Measurements from ENCODE around the gene PNLIPRP2.

The PNLIPRP2 gene

DNA sequence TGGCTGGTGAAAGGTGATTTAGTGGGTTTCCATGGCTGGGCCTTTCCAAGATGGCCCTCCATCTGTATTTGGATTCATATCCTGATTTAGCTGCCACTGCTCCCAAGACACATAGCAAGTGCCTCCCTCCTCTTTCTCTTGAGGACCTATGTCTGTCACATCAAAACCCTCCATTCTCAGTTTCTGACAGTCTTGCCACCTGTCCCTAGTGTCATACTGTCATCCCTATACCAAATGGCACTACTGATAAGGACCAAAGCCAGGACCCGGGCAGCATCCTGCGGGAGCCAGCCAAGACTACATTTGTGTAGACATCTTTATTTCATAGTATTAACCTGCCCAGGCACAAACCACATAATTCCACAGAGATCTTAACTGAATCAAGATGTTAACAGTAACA is 34.8 kb downstream of the PNLIPRP2 start:
- DNase-seq (ENCODE audit: low read depth) = no peak

DNA sequence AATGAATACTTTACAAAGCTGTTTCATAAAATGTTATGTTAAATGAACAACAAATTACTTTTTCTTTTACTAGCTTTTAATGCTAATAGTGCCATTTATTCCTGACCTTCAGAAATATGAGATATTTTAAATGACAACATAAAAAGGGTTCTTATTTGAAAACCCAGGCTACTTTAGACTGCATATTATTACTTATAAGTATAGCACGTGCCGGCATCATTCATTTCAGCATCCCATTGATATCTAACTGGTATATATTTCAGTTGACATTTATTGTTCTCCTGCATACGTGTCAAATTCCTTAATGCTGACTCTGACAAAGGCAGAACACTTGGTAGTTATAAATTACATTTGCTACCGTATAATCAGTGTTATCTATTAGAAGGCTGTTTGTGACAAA is 35.3 kb downstream of the PNLIPRP2 start:
- DNase-seq (ENCODE audit: low read depth) = no peak

DNA sequence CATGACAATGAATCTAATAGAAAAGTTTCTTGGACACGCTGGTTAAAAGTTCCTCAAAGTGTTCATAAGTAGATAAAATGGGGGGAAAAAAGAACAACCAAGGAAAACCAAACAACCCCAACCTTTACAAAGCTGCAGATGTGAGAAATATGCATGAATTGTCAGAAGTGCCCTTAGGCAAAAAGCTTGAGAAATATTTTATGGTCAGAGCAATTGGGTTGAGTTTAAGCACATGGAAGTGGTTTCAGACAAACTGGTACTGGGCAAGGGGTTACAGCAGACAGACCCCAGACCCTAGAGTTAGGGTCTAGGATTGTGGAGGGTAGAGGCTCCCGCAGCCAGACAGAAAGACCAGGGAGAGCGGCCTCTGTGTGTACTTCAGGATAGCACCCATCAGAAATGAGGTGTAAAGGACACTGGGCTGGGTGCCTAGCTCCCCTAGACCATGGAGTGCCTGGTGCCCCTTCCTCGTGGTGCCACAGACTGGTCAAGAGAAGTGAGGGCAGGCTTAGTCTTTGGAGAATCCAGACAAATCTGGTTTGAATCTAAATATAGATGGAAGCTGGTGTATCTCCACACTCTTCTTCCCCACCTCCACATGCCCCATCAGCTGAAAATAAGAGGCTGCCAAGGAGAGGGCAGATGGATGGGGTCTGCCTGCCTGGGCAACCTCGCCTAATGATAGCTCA is 37.3 kb downstream of the PNLIPRP2 start:
- DNase-seq (ENCODE audit: low read depth) = no peak

DNA sequence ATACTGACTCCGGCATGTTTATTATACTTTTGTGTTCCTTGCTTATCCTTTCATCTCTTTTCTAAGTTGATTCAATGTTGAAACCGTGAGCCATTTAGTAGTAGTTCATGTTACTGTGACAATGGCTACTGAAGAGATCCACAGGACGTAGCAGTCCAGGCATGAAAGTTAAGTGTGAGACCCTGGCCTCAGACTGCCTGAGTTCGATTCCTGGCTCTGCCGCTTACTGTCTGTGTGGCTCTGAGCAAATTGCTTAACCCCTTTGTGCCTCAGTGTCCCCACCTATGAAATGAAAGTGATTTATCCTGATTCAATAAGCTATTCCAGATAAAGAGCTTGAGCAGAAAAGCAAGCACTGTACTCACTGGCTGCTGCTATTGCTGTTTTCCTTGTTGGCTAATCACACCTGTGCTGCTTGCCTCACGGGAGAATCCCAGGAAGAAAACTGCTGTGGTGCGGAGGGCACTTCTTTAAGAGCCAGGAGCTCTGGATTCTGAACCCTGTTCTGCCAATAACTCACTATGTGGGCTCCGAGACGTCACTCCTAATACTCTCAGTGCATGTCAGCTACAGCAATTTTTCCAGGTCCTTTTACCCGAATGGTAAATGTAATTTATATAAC is 38.4 kb downstream of the PNLIPRP2 start:
- DNase-seq (ENCODE audit: low read depth) = no peak

DNA sequence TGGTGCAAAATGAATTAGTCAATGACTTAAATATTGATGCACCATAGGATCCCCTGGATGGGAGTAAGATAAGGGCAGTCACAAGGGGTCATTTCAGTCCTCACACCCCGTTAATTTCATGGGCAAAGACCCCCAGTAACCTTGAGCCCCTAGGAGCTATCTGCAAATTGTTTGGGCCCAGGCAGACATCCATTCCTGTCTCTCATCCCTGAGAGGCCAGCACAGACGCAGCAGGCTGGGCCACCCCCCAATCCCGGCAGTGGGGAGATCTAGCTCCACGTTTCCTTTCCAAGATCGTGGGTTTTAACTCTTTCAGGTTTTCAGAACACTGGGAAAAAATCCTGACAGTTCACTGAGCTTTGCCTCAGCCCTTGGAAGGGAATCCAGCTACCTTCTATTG is 40.1 kb downstream of the PNLIPRP2 start:
- DNase-seq (ENCODE audit: low read depth) = no peak

DNA sequence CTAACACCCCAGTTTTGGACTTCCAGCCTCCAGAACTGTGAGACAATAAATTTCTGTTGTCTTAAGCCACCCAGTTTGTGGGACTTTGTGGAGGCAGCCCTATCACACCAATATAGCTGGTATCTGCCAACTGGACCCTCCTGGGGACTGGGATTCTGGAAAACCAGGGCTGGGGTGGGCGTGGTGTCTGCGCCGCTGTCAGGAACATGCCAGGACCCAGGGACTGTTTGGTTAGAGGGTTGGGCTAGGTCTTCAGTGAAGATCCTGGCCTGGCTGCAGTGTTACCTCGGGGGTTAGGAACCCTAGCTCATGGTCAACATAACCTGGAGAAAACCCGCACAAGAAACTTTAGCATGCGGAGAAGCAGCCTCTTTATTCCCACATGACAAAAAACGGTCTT is 42.6 kb downstream of the PNLIPRP2 start:
- no peak for DNase-seq (ENCODE audit: low read depth)

DNA sequence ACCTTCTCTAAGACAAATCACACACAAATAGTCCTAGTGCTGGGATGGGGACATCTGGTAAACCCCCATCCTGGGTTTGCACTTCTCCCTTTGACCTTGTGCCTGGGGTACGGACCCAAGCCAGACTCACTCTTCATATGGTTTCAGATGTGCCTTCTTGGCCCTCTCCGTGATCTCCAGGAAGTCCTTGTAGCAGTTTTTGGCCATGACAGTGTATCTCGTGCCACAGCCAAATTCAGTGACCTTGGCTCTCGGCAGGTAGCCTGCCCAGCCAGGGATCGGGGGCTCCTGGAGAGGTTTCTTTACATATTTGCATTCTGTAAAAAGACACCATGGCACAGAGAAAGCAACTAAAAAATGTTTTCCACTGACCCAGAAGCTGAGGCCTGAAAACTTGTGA is 43.9 kb downstream of the PNLIPRP2 start:
- no peak for DNase-seq (ENCODE audit: low read depth)

DNA sequence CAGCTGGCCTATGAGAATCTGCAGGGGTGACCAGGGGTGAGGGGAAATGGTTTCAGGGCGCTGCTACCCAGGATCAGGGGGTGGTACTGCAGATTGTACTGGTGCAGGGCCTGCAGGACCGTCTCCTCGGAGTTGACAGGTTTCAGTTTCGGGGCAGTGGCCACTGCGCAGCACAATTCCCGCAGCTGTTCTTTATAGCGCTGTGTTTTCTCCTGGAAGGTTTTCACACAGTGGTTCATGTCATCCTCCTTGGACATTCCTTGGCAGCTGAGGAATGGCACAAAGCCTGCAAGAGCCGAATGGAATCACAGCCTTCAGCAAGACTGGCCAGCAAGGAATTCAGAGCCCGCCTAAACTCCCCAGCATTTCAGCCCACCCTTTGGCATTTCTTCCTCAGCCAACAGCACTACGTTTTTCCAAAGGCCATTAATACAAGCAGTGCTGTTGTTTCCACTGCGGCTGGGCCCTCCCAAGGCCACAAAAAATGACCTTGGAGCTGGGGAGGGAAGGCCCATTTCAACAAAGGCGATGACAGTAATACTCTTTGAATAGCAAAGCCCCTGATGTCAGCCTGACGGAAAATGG is 44.9 kb downstream of the PNLIPRP2 start:
- no peak for DNase-seq (ENCODE audit: low read depth)

DNA sequence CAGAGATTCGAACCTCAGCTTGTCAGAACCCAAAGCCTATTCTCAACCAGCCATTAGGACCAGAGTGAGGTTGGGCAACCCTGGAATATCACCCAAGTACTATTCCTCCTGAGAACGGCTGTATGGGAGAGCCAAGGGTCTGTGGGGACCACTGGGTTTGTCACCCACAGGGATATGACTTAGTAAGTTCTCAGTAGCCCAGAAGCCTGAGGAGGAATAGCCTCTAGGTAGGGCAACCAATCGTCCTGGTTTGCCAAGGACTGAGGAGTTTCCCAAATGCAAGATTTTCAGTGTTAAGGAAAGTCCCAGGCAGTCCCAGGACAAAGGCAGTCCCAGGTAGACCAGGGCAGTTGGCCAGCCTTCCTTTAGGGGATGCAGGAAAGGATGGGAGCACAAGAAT is 46.7 kb downstream of the PNLIPRP2 start:
- DNase-seq (ENCODE audit: low read depth) = no peak

DNA sequence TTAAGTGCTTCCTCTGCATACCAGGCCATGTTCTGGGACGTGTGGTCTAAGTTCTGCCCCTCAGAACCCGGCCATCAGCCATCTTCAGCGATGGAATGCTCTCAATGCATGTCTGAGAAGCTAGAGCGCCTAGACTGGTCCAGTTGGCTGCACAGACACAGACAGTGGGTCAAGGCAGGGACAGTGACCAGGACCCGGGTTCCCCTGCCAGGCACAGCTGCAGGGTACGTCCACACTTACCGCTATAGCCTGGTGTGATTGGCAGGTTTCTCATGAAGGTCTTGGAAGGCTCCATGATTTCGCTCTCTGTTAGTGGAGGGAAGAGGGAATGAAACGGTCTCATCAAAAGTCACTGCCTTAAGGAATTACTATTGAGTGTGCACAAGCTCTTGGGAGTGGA is 47.3 kb downstream of the PNLIPRP2 start:
- no peak for DNase-seq (ENCODE audit: low read depth)

DNA sequence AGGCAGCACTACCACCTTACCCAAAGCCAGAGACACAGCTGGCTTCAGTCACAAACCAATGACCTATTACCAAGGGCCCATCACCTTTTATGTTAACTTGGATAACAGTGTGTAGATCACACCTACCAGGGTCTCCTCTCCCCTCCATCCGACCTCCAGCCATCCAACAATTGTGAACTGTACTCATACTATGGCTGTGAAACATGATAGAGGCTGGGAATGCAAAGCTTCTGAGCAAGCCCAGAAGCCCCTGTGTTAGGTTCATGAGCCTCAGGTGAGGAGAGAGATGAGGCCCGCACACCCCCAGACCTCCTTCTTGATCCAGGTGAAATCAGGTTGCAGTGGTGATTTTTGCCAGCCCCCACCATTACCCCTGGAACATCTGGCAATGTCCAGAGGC is 47.7 kb downstream of the PNLIPRP2 start:
- DNase-seq (ENCODE audit: low read depth) = no peak

DNA sequence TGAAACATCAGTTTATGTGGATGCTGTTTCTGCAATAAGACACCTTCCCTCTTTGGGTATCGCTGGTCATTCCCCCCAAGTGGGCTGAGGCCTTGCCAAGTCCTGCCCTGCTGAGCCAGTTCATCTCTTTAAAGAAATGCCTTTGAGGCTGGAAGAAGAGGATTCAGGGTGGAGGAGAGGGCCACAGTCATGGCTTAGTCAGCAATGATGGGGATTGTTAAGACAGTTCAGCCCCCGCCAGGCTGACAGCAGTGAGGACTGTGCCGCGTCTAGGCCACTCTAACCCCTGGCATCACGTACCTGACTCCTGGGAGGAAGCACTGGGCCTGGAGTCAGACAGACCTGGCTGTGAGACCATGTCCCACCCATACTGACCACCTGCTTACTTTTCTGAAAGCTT is 48.3 kb downstream of the PNLIPRP2 start:
- DNase-seq (ENCODE audit: low read depth) = no peak

DNA sequence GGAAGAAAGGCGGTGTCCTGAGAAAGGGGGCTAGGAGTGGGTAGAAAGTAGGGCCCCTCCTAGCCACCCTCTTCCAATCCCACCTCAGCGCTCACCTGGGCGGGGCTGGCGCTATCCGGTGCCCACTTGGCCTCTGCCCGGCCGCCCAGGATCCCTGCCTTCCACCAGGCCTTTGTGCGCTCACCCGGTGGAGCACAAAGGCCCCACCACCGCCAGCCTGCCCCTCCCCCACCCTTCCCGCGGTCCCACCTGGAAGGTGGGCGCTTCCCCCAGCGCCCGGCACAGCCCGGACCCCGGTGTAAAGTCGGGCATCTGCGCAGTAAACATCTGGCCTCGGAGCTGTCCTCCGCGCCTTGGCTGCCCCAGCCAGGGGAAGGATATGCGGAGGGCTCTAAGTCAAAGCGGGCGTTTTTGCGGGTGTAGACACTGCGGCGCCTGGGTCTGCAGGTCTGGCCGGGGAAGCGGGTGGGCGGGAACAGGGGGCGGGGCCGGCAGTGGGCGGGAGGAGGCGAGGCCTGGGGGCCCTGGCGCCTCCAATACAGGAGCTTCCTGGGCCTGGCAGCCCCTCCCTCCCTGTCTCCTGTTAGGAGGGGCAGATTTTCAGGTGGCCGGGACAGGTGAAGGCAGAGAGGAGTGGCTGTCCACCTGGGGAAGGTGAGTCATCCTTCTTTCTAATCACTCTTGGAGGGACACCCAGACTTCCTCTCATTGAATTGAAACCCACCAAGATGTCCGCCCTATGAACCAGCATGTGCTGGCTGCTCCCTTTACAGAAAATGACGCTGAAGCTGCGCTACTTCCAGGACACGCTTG is 49.3 kb downstream of the PNLIPRP2 start:
- no peak for DNase-seq (ENCODE audit: low read depth)

DNA sequence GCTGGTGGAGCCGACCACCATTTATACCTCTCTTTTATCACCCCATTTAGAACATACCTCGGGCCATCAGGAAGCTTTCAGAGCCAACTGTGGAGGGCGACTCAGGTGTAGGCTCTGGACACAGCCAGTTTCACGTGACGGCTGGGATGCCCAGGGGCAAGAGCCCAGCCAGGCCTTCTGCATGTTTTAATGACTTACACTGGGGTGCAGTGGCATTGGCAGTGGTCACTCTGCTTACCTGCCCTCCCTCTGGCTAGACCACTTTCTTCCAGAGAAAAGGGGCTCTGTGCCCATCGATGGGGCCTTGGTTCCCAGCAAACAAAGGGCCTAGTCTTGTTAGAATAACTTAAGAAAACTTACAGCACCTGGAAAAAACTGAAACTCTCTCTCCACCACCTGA is 50.0 kb downstream of the PNLIPRP2 start:
- no peak for DNase-seq (ENCODE audit: low read depth)

DNA sequence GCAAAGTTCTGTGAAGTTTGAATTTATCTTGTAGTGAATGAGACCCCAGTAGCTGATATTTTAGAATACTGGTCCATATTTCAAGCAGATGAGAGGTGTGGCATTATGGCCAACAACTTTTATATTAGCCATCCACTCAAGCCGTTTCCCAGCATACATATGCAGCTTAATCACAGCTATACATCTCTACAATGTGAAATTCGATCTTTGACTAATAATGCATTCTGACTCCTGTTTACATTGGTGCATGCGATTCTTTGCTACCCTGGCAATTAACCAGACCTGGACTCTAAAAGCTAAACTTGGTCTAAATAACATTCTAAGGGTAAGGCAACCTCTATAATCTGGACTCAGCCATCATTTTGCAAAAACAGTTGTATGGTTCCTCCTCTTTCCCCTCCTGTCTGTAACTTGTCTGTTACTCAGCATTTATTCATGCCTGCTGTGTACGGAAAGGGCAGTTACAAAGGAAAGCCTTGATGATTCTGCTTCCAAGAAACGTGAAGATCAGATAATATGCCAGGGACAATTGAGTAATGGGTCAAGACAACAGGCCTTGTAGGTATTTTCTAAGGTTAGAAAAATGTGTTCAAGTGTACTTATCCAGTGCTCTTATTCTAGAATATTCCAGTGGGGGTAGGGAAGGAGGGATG is 50.6 kb downstream of the PNLIPRP2 start:
- DNase-seq (ENCODE audit: low read depth) = no peak

DNA sequence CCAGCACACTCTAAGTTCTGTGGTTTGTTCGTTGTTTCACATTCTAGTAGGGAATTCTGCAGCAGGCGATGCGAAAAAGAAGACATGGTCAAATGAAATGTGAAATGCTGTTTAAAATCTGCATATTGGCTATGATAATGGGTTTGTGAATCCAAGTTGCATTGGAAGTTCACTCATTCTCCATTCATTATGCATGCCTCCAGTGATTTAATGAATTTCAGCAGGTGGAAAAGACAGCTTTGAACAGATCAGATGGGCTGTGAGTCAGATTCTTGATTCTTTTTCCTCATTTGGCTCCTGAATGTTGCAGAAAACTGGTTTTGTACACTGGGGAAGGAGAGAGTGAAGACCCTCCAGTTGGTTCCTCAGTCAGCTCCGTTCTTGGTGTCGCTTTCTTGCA is 52.1 kb downstream of the PNLIPRP2 start:
- DNase-seq (ENCODE audit: low read depth) = no peak

DNA sequence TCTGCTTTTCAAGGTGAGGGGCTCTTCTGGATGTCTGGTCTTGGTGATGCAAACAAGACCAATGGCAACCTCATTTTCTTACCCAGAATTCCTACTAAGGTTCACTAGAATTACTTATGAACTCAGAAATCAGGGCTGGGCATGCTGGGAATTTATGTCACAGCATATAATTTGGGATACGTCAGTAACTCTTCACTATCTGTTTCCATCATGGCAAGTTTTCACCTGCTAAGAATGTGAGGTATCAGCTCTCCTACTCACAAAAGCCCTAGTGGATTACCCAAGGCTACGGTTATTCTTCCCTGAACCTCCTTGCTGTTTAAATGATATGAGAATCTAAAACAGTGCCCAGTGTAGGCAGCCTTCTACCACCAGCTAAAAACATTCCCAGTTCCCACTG is 53.1 kb downstream of the PNLIPRP2 start:
- no peak for DNase-seq (ENCODE audit: low read depth)

DNA sequence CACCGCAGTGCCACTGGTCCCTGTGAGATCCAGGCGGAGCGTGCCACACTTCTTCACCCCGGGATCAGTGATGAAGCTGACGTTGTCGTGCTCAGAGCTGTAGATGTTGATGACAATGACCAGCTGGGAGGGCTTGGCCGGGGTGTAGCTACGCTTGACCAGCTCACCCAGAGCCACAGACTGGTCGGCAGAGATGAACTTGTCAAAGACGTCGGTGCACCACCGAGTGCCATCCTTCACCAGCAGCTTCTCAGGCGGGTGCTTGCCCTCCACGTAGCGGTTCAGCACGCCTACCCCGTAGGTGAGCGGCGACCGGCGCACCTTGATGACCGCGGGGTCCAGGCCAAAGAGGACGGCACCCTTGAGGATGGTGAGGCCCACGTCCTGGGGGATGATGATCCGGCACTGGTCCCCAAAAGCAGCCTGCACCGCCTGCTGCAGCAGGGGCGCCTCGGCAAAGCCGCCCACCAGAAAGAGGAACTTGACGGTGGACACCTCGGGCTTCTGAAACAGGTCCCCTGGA is 54.2 kb downstream of the PNLIPRP2 start:
- no peak for DNase-seq (ENCODE audit: low read depth)

DNA sequence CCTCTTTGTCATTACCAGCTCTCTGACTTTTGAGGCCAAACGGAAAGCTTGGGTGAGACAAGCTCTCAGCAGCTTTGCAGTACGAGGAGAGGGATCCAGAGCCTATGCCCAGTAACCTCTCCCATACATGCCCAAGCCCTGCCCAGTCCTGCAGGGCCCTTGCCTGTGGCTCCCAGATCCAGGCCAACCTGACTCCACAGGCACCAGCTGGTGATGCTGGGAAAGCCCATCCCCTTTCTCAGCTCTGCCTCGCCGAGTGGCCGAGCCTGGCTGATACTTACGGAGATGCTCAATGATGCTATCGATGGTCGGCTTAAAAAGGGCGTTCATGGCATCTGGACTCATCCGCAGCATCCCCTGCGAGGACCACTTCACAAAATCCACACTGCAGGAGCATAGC is 55.4 kb downstream of the PNLIPRP2 start:
- DNase-seq (ENCODE audit: low read depth) = no peak

DNA sequence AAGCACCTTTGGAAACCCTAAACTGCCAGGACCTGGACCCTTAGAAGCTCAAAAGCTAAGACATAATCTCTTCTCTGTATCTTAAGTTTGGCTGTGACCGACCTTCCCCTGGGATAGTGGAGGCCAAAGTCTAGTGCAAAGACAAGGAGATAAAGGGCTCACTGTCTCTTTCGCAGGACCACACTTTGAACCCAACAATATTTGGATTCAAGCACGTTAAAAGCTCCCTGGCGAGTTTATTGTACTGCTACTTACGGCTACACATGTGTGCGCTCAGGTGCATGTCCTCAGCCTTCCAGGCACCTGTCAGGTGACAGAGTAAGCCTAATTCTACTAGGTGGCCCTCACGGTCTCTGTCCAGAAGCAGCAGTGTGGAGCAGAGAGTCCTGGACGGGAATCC is 55.9 kb downstream of the PNLIPRP2 start:
- DNase-seq (ENCODE audit: low read depth) = no peak

DNA sequence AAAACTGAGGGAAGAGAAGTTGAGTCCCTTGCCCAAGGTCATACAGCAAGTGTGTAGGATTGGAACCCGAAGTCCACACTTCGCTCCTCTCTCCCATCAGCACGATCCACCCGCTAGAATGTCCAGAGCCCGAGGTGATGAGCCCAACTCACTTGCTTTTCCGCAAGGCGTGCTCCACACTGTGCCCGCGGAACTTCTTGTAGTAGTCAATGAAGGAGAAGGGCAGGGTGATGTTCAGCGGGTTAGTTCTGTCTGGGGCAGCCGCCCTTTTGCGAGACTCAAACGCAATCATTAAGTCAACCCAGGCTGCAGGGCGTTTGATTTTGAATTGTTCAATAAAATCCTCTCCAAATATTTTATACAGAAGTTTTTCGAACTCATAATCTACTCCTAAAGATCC is 58.6 kb downstream of the PNLIPRP2 start:
- no peak for DNase-seq (ENCODE audit: low read depth)

DNA sequence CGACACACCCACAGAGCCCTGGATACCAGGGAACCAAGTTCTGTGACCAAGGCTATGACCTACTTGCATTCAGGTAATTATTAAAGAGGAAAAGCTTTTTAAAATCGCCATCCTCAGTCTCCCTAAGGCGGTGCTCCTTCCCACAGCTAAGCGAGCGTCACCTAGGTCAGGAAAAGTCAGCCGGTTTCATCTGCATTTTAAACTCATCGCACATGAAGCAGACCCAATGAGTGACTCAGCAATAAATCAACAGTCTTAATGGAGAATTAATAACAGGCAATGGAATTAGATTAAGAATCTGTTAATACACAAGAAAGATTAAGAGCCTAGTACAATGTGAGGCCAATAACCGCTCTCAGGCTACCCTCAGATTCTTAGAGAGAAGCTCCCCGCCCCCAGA is 62.4 kb downstream of the PNLIPRP2 start:
- no peak for DNase-seq (ENCODE audit: low read depth)
